GM19395 (cell line): ENCODE data around the gene TSNAXIP1.
"Not testable (repeated sequence)": the region's sequence is repeated elsewhere in the genome, so short reads cannot be mapped to it uniquely, and the experiment has no call there.

ENCODE experiments used
- ATAC-seq: cut with Tn5 transposase; IDR thresholded peaks from one replicate; pipeline ENCODE4 v1.9.1; 2021; ENCODE audit warnings: mild to moderate bottlenecking, moderate library complexity; ENCODE audit not compliant: unreplicated experiment

Gene TSNAXIP1

DNA sequence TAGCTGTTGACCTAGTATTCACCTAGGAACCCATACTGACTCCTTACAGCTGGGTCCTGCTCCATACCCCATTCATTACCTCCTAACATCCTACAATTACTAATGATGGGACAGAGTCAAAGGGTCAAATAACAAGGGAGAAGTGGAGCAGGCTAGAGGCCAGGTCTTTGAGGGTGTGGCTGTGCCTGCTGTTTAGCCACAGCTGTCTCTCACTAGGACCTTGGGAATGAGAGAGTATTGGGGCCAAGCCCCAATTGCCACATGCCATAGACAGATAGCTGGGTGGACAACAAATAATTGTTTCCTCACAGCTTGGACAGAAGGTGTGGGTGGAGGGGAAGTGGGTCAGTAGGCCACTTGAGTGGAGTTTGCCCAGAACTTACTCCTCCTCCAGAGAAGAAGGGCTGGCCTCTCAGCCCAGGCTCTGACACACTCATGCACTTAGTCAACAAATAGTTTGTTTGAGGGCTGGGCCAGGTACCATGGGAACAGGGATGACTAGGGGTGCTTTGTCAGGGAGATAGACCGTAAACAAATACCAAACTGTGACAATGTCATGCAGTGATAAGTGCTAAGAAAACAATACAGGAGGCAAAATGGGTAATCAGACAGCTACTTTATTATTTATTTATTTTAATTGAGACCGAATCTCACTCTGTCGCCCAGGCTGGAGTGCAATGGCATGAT lies 51.0 kb downstream of the TSNAXIP1 start:
- no peak for ATAC-seq

DNA sequence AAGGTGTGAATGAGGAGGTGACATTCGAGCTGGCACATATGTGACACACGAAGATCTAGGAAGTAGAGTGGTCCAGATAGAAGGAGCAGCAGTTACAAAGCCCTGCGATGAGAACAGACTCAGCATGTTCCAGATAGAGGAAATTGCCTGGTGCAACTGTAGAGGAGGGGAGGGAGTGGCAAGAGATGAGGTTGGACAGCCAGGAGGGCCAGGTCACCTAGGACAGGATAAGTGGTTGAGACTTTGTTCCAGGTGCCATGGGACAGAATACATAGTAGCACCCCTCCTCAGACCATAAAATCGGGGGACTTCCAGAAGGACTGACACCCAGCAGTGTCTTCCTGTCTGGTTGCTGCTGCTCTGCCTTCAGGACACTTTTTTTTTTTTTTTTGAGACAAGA lies 51.8 kb downstream of the TSNAXIP1 start:
- no peak for ATAC-seq

DNA sequence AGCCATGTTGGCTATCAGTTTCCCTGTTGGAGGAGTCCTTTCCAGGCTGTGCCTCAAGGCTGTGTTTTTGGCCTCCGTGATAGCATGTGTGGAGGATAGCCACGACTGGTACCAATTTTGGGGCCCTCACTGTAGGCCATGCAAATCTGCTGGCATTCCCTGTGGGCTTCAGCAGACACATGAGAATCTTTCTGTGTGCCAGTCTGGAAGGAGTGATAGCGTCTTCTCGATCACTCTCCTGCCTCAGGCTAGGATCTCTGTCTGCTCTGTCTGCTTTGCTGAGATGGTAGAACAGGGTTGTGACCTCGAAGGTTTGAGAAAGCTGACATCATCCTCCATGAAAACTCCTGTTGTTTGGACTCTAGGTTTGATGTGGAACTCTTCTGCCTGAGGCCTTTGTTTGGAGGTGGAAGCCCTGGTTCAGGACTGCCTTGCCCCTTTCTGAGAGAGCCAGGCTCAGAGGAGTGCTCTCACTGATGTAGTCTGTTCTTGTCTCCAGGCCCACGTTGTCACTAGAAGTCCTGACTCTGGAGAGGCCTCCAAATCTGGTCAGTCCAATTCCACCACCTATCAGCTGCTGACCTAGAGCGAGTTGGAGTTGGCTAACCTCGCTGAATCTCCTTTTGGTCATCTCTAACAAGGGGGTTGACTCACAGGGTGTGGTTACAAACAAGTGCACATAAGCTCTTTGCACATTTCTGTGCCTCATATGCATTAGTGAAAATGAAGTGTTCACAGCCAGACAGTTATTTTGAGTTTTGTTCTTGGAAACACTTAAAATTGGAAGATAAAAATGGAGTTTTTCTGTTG lies 54.1 kb downstream of the TSNAXIP1 start:
- ATAC-seq, result no peak

DNA sequence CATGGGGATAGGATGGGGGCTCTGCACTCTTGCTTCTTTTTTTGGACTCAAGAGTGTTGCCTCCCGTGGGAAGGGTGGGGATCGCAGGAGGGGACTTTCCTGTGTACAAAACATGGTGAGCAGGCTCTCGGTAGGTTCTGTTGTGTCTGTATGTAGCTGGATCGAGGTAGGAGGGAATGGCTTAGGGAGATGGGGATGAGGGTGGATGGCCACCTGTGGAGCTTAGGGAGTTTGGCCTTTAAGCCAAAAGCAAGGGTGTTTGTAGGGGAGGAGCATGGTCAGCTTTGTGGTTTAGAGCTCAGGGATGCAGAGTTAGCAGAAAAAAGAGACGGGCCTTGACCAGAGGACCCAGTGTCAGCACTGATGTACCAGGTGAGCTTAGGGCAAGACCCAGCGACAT lies 55.2 kb downstream of the TSNAXIP1 start:
- ATAC-seq, result no peak

DNA sequence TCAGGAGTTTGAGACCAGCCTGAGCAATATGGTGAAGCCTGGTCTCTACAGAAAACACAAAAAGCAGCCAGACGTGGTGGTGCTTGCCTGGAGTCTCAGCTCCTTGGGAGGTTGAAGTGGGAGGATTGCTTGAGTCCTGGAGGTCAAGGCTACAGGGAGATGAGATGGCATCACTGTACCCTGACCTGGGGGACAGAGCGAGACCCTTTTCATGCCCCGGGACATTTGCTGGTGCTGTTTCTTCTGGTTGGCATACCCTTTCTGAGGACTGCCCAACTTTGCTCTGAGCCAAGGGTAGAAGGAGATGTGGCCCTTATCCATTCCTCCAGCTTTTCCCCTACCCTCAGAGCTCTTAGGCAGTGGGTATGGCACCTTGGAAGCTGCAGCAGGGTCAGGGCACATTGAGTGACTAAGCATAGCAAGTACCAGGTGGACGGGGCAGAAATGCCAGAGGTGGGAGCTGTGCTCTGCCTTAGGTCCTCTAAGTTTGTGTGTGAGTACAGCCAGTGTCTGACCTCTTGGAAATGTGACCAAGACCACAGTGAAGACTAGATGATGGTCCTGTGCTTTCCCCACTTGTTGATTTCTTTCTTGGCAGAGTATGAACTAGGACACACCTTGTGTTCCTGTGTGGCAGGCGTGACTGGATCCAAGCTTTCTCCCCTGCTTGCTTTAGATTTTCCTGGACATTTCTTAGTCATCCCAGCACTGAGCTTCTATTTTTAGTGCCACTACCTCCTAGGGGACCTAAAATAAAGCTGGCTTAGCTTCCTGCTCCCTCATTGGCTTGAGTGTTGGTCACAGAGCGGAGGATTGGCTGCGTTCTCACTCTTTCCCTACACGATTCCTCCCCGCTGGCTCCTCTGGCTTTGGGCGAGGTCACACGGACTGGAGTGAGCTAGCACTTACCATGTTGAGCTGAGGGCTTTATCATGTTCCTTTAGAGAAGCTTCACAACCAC lies 56.2 kb downstream of the TSNAXIP1 start:
- ATAC-seq, result no peak

DNA sequence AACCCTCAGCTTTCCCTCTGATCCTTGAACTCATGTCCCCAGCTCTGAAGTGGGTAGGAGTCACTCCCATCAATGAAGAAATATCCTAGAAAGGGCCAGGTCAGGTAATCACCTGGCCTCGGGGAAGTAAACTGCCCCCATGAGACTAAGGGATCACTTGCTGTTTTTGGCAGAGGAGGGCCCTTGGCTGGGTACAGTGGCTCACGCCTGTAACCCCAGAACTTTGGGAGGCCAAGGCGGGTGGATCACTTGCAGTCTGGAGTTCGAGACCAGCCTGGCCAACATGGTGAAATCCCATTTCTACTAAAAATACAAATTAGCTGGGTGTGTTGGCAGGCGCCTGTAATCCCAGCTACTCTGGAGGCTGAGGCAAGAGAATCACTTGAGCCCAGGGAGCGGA lies 57.4 kb downstream of the TSNAXIP1 start:
- not testable (repeated sequence) for ATAC-seq

DNA sequence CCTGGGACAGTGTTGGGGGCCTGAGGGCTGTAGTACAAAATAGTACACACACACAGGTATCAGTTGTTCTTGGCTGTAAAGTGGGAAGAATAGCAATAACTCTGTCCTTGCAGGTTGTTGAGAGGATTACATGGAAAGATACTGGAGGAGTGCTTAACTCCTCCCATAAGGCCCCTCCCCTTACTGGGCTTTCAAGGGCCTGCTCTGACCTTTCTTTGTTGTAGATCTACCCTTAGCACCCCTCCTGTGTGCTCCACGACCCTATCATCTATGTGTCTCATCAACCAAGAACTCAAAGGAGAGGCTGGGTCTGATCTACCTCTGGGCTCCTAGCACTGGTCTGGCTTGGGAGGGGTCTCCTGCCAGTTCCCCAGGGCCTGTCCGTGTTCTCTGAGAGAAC lies 57.9 kb downstream of the TSNAXIP1 start:
- ATAC-seq, result no peak

DNA sequence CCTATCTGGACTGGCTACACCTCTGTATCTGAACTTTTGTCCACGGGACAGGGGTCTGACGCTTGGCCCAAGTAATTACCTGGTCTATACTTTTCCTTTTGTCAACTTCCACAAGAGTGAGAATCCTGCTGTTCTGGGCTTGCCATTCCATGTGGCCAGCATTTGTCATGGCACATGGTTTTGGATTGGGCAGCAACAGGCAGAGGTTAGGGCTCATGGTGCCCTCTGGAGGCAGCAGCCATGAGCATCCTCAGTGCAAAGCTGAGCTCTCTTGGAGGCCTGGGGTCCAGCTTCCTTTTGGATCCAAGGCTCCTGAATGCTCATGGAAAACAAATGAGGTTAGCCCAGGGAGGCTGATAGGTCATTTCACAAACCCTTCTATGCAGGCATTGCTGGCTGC lies 58.6 kb downstream of the TSNAXIP1 start:
- no peak for ATAC-seq

DNA sequence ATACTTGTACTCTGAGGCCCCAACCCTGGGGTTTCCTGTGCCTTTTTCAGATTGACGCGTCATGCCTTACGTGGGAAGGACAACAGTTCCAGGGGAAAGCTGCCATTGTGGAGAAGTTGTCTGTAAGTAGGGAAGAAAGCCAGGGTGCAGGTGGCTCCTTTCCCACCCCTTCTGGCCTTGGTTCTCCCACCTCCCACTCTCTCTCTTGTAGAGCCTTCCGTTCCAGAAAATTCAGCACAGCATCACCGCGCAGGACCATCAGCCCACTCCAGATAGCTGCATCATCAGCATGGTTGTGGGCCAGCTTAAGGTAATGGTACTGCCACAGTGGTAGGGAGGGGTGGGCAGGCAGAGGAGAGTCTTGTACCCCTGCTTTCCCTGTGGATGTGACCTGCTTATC lies 61.6 kb downstream of the TSNAXIP1 start:
- ATAC-seq, result no peak

DNA sequence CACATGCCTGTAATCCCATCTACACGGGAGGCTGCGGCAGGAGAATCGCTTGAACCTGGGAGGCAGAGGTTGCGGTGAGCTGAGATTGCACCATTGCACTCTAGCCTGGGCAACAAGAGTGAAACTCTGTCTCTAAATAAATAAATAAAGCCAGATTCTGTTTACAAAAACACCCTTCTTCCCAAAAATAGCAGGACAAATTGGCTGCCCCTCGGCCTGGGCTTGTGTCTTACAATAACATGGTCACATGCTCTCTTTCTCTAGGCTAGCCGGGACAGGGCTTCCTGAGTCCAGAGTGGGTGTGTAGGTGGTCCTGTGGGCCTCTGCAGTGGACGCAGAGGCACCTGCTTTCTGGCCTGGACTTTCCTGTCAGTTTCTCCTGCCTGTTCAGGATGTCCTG lies 63.0 kb downstream of the TSNAXIP1 start:
- ATAC-seq, result no peak

DNA sequence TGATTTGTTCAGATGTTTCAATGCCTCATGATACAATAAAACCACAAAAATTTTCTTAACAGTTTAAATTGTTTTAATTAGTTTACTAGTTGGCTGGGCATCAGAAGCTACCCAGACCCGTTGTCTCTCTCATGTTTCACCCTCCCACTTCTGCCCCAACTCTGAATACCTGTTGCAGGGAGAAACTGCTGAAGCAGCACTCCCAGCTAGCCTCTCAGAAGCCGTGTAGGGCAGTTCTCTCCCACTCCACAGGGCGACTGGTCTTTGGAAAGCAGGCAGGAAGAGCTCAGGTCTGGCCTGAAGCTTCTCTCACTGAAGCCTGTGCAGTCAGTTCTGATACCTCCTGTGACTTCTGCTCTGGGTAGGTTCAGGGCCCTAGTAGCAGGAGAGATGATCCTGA lies 64.6 kb downstream of the TSNAXIP1 start:
- ATAC-seq, result no peak

DNA sequence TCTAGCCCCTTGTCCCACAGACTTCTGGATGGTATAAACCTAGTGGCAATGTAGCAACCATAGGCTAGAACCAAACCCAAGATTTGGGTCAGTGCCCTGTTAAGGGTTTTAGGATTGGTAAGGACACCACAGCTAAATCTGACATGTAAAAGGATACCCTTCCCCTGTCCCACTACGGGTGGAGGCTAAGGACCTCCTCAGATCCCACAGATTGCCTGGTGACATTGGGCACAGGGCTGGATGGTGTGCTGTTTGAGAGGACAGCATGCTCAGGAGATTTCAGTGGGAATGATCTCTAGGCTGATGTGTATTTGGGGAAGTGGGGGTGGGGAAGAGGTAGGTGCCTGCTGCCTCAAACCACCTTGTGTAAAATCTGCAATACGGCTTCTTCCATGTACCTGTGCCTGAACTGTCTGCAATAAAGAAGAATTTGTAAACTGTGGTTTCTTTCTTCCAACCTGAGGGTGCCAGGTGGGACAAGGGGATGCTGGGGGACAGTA lies 65.5 kb downstream of the TSNAXIP1 start:
- ATAC-seq, result no peak

DNA sequence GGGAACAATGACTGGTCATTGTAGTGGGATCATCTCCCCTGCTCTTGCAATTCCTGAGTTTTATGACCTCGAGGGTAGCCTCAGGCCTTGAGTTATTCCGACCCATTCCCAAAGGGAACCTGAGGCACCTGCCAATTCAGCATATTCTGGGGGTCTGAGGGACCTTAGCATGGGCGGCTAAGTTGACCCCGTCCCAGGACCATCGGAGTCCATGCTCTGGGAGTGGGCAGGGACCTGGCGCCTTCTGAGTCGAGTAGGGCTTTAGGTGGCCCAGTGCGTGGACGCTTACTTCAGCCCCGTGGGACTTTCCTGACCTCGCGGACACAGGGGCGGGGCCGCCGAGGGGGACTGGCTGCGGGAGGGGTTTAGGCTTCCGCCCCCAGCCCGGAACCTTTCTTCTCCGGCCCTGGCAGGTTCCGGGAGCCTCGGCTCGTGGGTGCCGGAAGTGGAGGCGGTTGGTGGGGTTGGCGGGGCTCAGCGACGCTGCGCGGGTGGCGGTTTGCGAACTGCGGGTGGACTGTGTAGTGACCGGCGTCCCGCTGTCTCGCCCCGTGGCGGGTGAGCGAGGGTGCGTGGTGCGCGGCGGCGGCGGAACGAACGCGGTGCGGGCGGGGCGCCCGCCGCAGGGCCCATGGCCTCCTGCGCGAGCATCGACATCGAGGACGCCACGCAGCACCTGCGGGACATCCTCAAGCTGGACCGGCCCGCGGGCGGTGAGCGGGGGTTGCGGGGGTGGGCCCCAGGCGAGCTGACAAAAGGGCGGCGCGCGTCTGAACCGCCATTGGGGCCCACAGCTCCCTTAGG lies 66.1 kb downstream of the TSNAXIP1 start, which contains the start of gene EDC4:
EDC4 (plus strand) TSS at position 422 of the 804 bp plus-strand sequence; CDS start at position 632, 210 bp downstream.
- ATAC-seq, result peak; percentile 68

DNA sequence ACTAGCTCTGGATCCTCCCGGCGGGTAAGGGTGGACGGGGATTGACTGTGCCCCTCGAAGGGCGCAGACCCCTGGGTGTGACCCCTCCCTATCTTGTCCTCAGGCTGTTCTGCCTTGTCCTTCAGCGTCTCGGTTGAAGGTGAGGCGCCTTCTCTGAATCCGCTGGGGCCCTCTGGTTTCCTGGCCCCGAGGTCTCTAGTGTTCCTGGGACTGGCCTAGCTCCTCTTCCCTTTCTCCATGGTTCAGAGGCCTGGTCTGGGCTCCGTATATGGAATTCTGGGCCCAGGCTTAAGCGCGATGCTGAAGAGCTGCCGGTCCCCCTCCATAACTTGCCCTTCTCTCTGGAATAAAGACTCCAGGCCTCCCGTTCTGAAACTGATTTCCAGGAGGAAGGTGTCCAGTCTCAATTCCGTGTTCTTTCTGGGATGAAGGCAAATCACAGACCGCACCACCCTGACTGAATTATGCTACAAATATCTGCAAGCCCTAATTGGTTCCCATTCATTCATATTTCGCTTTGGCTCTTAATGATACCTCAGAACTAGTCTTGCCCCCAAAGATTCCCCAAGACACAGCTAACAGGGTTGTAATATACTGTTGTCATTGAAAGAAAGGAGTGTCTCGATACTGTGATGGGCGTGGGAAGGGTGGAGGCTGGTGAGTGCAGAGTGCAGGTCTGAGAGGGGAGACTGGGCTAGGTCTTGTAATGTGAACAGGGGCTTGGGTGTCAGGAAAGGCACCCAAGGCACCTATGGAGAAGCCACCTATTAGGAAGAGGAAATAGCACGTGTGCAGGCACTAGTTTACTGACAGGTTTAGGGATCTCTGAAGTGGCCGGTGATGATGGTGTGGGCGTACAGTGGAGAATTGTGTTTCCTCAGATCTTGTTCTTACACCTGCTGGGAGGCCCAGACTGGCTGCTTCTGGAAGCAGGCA lies 67.0 kb downstream of the TSNAXIP1 start:
- ATAC-seq, result peak; percentile 16

DNA sequence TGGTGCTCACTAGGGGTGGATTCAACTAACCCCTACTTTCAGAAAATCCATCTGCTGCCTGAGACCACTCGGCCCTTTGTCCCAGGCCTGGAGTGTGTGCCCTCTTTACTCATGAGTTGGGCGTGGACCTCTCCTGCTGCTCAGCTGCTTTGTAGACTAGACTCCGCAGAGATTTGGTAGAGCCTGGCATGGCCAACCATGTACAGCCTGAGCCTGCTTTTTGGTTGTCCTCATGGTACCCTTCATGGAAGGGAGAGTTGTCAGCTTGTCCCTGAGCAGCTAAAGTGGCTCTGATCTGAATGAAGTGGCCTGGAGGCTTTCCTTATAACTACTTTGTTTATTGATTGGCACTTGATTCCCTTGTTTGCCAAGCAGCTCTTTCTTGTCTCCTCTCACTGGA lies 67.7 kb downstream of the TSNAXIP1 start:
- no peak for ATAC-seq

DNA sequence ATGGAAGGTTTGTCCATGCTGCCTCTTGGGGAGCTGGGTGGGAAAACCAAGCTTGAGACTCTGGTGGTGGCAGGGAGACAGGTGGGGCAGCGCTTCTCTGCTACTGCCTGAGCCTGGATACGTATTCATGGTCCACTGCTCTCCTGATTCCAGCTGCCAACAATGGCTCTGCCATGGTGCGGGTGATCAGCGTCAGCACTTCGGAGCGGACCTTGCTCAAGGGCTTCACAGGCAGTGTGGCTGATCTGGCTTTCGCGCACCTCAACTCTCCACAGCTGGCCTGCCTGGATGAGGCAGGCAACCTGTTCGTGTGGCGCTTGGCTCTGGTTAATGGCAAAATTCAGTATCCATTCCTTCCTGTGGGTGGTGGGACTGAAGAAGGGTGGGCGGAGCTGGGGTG lies 70.4 kb downstream of the TSNAXIP1 start:
- no peak for ATAC-seq
